ENCODE measurements around the gene HDAC4.

HDAC4 gene

GRCh38 chr2:239137165-239137897 lies 263.5 kb downstream of the HDAC4 start:
- Histone ChIP-seq H2AK5ac (ENCODE audit: low read length) (no peak overlapping the region), H3K27me3 (ENCODE audit: insufficient read depth, low read length) (no peaks in the 10 kb centered on the region), H3K9ac (ENCODE audit: low read length) (no peak overlapping the region), H2BK12ac (ENCODE audit: low read length) (no peak overlapping the region), H3K4me3 (ENCODE audit: low read depth, low read length) (no peak overlapping the region), H3K27ac (ENCODE audit: low read depth, low read length) (no peak overlapping the region), H3K4me1 (ENCODE audit: control insufficient read depth in 1 of 2, insufficient read depth in 2 of 2, low read length in 2 of 2) (no peaks in the 10 kb centered on the region), H3K18ac (ENCODE audit: low read length) (no peak overlapping the region), H3K23ac (ENCODE audit: low read length) (no peak overlapping the region), H2BK120ac (ENCODE audit: insufficient read depth, low read length, poor library complexity) (no peak overlapping the region), H4K12ac (ENCODE audit: low read depth, low read length) (no peak overlapping the region), H3K36me3 (ENCODE audit: control insufficient read depth in 1 of 2, insufficient read depth in 2 of 2, low read length in 2 of 2) (peaks cover 11 to 15% of the 10 kb centered on the region in 2 experiments), H3K14ac (ENCODE audit: low read length) (no peak overlapping the region), H3K4ac (ENCODE audit: low read depth, low read length) (no peak overlapping the region), H3K79me1 (ENCODE audit: low read length) (no peaks in the 10 kb centered on the region), H3K9me3 (ENCODE audit: insufficient read depth, low read depth, low read length) (no peaks in the 10 kb centered on the region), H3K79me2 (ENCODE audit: control insufficient read depth, insufficient read depth, low read length, poor library complexity) (no peaks in the 10 kb centered on the region), H4K8ac (ENCODE audit: low read depth, low read length) (no peak overlapping the region), H2AFZ (ENCODE audit: insufficient read depth, low read length, poor library complexity) (no peak overlapping the region), H4K91ac (ENCODE audit: low read depth, low read length) (no peak overlapping the region), H2BK5ac (ENCODE audit: low read depth, low read length, poor library complexity) (no peak overlapping the region), H3K4me2 (ENCODE audit: low read length) (no peak overlapping the region)
- DNase-seq: no peak
- WGBS (ENCODE audit: extremely low coverage, insufficient coverage, insufficient read length): no CpG with 5 or more reads among the region's 26 CpGs

GRCh38 chr2:239136762-239137161 lies 264.1 kb downstream of the HDAC4 start:
- H3K4ac ChIP-seq (ENCODE audit: low read depth, low read length): no peak overlapping the region
- no peaks in the 10 kb centered on the region for H3K27me3 ChIP-seq (ENCODE audit: insufficient read depth, low read length)
- no peak overlapping the region for H3K4me2 ChIP-seq (ENCODE audit: low read length)
- no peak overlapping the region for H3K27ac ChIP-seq (ENCODE audit: low read depth, low read length)
- H3K79me2 ChIP-seq (ENCODE audit: control insufficient read depth, insufficient read depth, low read length, poor library complexity): no peaks in the 10 kb centered on the region
- H2AK5ac ChIP-seq (ENCODE audit: low read length): no peak overlapping the region
- H3K79me1 ChIP-seq (ENCODE audit: low read length): no peaks in the 10 kb centered on the region
- no peak overlapping the region for H3K9ac ChIP-seq (ENCODE audit: low read length)
- no peak overlapping the region for H2BK5ac ChIP-seq (ENCODE audit: low read depth, low read length, poor library complexity)
- no CpG with 5 or more reads among the region's 6 CpGs for WGBS (ENCODE audit: extremely low coverage, insufficient coverage, insufficient read length)
- no peak overlapping the region for H4K12ac ChIP-seq (ENCODE audit: low read depth, low read length)
- H2AFZ ChIP-seq (ENCODE audit: insufficient read depth, low read length, poor library complexity): no peak overlapping the region
- no peak for DNase-seq
- H3K36me3 ChIP-seq (ENCODE audit: control insufficient read depth in 1 of 2, insufficient read depth in 2 of 2, low read length in 2 of 2): peaks cover 11 to 15% of the 10 kb centered on the region in 2 experiments
- H4K8ac ChIP-seq (ENCODE audit: low read depth, low read length): no peak overlapping the region
- H3K14ac ChIP-seq (ENCODE audit: low read length): no peak overlapping the region
- H2BK12ac ChIP-seq (ENCODE audit: low read length): no peak overlapping the region
- no peak overlapping the region for H3K4me3 ChIP-seq (ENCODE audit: low read depth, low read length)
- H3K23ac ChIP-seq (ENCODE audit: low read length): no peak overlapping the region
- H3K9me3 ChIP-seq (ENCODE audit: insufficient read depth, low read depth, low read length): no peaks in the 10 kb centered on the region
- no peak overlapping the region for H2BK120ac ChIP-seq (ENCODE audit: insufficient read depth, low read length, poor library complexity)
- no peaks in the 10 kb centered on the region for H3K4me1 ChIP-seq (ENCODE audit: control insufficient read depth in 1 of 2, insufficient read depth in 2 of 2, low read length in 2 of 2)
- no peak overlapping the region for H4K91ac ChIP-seq (ENCODE audit: low read depth, low read length)
- H3K18ac ChIP-seq (ENCODE audit: low read length): no peak overlapping the region

- no peak overlapping the region for H3K14ac ChIP-seq (ENCODE audit: low read length)
- no peak overlapping the region for H2AK5ac ChIP-seq (ENCODE audit: low read length)
- H3K36me3 ChIP-seq (ENCODE audit: control insufficient read depth in 1 of 2, insufficient read depth in 2 of 2, low read length in 2 of 2): peaks cover 11 to 15% of the 10 kb centered on the region in 2 experiments
- no peak overlapping the region for H2BK5ac ChIP-seq (ENCODE audit: low read depth, low read length, poor library complexity)
- H3K23ac ChIP-seq (ENCODE audit: low read length): no peak overlapping the region
- H2AFZ ChIP-seq (ENCODE audit: insufficient read depth, low read length, poor library complexity): no peak overlapping the region
- no peak overlapping the region for H3K9ac ChIP-seq (ENCODE audit: low read length)
- no peak overlapping the region for H2BK120ac ChIP-seq (ENCODE audit: insufficient read depth, low read length, poor library complexity)
- H3K27me3 ChIP-seq (ENCODE audit: insufficient read depth, low read length): no peaks in the 10 kb centered on the region
- no peak overlapping the region for H3K18ac ChIP-seq (ENCODE audit: low read length)
- no peak overlapping the region for H2BK12ac ChIP-seq (ENCODE audit: low read length)
- H3K79me1 ChIP-seq (ENCODE audit: low read length): no peaks in the 10 kb centered on the region
- H3K79me2 ChIP-seq (ENCODE audit: control insufficient read depth, insufficient read depth, low read length, poor library complexity): no peaks in the 10 kb centered on the region
- no peak overlapping the region for H3K4me3 ChIP-seq (ENCODE audit: low read depth, low read length)
- H3K9me3 ChIP-seq (ENCODE audit: insufficient read depth, low read depth, low read length): no peaks in the 10 kb centered on the region
- no peak for DNase-seq
- H3K4ac ChIP-seq (ENCODE audit: low read depth, low read length): no peak overlapping the region
- H3K4me1 ChIP-seq (ENCODE audit: control insufficient read depth in 1 of 2, insufficient read depth in 2 of 2, low read length in 2 of 2): no peaks in the 10 kb centered on the region
- H3K4me2 ChIP-seq (ENCODE audit: low read length): no peak overlapping the region
- no peak overlapping the region for H4K12ac ChIP-seq (ENCODE audit: low read depth, low read length)
- no peak overlapping the region for H4K8ac ChIP-seq (ENCODE audit: low read depth, low read length)
- H3K27ac ChIP-seq (ENCODE audit: low read depth, low read length): no peak overlapping the region
- no CpG with 5 or more reads among the region's 3 CpGs for WGBS (ENCODE audit: extremely low coverage, insufficient coverage, insufficient read length)
- H4K91ac ChIP-seq (ENCODE audit: low read depth, low read length): no peak overlapping the region
These were observed 264.6 kb downstream of the HDAC4 start for GRCh38 chr2:239136203-239136602.

GRCh38 chr2:239135531-239135930 lies 265.3 kb downstream of the HDAC4 start:
- Histone ChIP-seq H3K4me3 (ENCODE audit: low read depth, low read length) (no peak overlapping the region), H3K14ac (ENCODE audit: low read length) (no peak overlapping the region), H3K36me3 (ENCODE audit: control insufficient read depth in 1 of 2, insufficient read depth in 2 of 2, low read length in 2 of 2) (peaks cover 11 to 15% of the 10 kb centered on the region in 2 experiments), H3K27ac (ENCODE audit: low read depth, low read length) (no peak overlapping the region), H3K27me3 (ENCODE audit: insufficient read depth, low read length) (no peaks in the 10 kb centered on the region), H3K18ac (ENCODE audit: low read length) (no peak overlapping the region), H2BK120ac (ENCODE audit: insufficient read depth, low read length, poor library complexity) (no peak overlapping the region), H3K4me2 (ENCODE audit: low read length) (no peak overlapping the region), H3K23ac (ENCODE audit: low read length) (no peak overlapping the region), H4K8ac (ENCODE audit: low read depth, low read length) (no peak overlapping the region), H2BK12ac (ENCODE audit: low read length) (no peak overlapping the region), H4K91ac (ENCODE audit: low read depth, low read length) (no peak overlapping the region), H4K12ac (ENCODE audit: low read depth, low read length) (no peak overlapping the region), H3K4ac (ENCODE audit: low read depth, low read length) (no peak overlapping the region), H3K79me1 (ENCODE audit: low read length) (no peaks in the 10 kb centered on the region), H2AK5ac (ENCODE audit: low read length) (no peak overlapping the region), H3K9ac (ENCODE audit: low read length) (no peak overlapping the region), H2BK5ac (ENCODE audit: low read depth, low read length, poor library complexity) (no peak overlapping the region), H3K79me2 (ENCODE audit: control insufficient read depth, insufficient read depth, low read length, poor library complexity) (no peaks in the 10 kb centered on the region), H3K4me1 (ENCODE audit: control insufficient read depth in 1 of 2, insufficient read depth in 2 of 2, low read length in 2 of 2) (no peaks in the 10 kb centered on the region), H2AFZ (ENCODE audit: insufficient read depth, low read length, poor library complexity) (no peak overlapping the region), H3K9me3 (ENCODE audit: insufficient read depth, low read depth, low read length) (no peaks in the 10 kb centered on the region)
- no CpG with 5 or more reads among the region's 10 CpGs for WGBS (ENCODE audit: extremely low coverage, insufficient coverage, insufficient read length)
- DNase-seq: no peak
